Adrenal gland (tissue), 12 donors: ENCODE measurements around the gene SUSD3. TPM values are rescaled to one million over a fixed set of nuclear protein-coding genes. Genes with fewer than 3 reads are reported as not detected.

Source experiments
- DNase-seq, 7 donors: peaks; one replicate each; pipeline ENCODE4 v3.0.0-alpha.2; 2019 to 2020
- H3K27ac ChIP-seq, 5 donors: fragments of 200-600 bp; sonication (generic) in 4 of 5; 1 replicate in 3 of 5; 2 replicates in 2 of 5; pipeline versions ENCODE4 v1.5.1 to v1.8.0; 2016 to 2020; ENCODE audit warnings: mild to moderate bottlenecking in 1 of 5
- H3K27me3 ChIP-seq: fragments of 200-600 bp; 2 replicates; pipeline ENCODE4 v1.8.0; 2021
- H3K36me3 ChIP-seq, 2 donors: fragments of 200-600 bp; replicated peaks in 1 of 2; 1 replicate in 1 of 2; 2 replicates in 1 of 2; pipeline versions ENCODE4 v1.5.1 to v1.8.0; 2018 to 2022
- H3K4me1 ChIP-seq, 2 donors: fragments of 200-600 bp; replicated peaks in 1 of 2; 1 replicate in 1 of 2; 2 replicates in 1 of 2; pipeline versions ENCODE4 v1.5.1 to v1.8.0; 2018 to 2021
- H3K4me3 ChIP-seq, 4 donors: fragments of 200-600 bp; sonication (generic) in 3 of 4; one replicate each; pipeline ENCODE4 v1.5.1; 2016 to 2018
- H3K9me3 ChIP-seq, 3 donors: fragments of 200-600 bp; sonication (generic) in 1 of 3; replicated peaks in 1 of 3; 1 replicate in 2 of 3; 2 replicates in 1 of 3; pipeline versions ENCODE4 v1.5.1 to v1.8.0; 2016 to 2021
- CTCF ChIP-seq, 6 experiments: fragments of 450-650 bp in 4 of 6; fragments of 200-600 bp in 2 of 6; sonication (generic) in 1 of 6; IDR thresholded peaks; 1 replicate in 5 of 6; 2 replicates in 1 of 6; pipeline versions ENCODE4 v1.5.1 to v1.8.0; 2016 to 2021; ENCODE audit warnings: antibody characterized with exemption in 6 of 6, mild to moderate bottlenecking in 2 of 6, moderate library complexity in 1 of 6
- POLR2A ChIP-seq, 2 donors: fragments of 450-650 bp; IDR thresholded peaks; one replicate each; pipeline ENCODE4 v1.6.1; 2017; ENCODE audit warnings: antibody characterized with exemption in 2 of 2, mild to moderate bottlenecking in 2 of 2, moderate library complexity in 1 of 2
- WGBS, 4 donors: extraction: QIAGEN DNeasy Blood & Tissue Kit in 2 of 4; methylation state at CpG; one replicate each; pipeline versions ENCODE4 v1.1.5 to v1.1.7; 2013 to 2017; 5-methylcytosine and 5-hydroxymethylcytosine counted together
- intact Hi-C, 2 donors: fragments of 100-400 bp; cut with DNase I; formaldehyde crosslinking; loops; one replicate each; pipeline versions ENCODE4 v1.14.1 to v1.15.0; 2022 to 2023
- polyA plus RNA-seq, 3 donors: library from polyadenylated mRNA; stranded (reverse); fragments of 200-250 nt in 2 of 3; fragments of 350-450 nt in 1 of 3; fragmentation: Illumina TruSeq in 1 of 3; extraction: RNeasy Lipid Tissue Mini Kit (QIAGEN cat#74804) in 1 of 3; gene quantifications; one replicate each; pipeline ENCODE4 v1.2.3, GENCODE V29; 2013 to 2014
- total RNA-seq, 9 donors: library from RNA; depleted of rRNA in 4 of 9; stranded (reverse); fragments of >200 nt in 4 of 9; fragments of 120-200 nt in 1 of 9; fragmentation: NEBNext Ultra II Directional in 1 of 9; extraction: Animal tissue kit (Norgen Biotek cat#: 25700) in 1 of 9; gene quantifications; one replicate each; pipeline versions ENCODE4 v1.1.0 to v1.2.4, GENCODE V29; 2013 to 2023
- donor health status: healthy with polysubstance abuse.
- donor health status: Bipolar disorder and iron deficiency.
- donor health status: DM: yes; HTN: yes; CAD: no.
- donor health status: DM: no; HTN: no; CAD: no.
- donor health status: DM: no; HTN: no; CAD: no.
- donor health status: DM: yes; HTN: yes; CAD: no.

Gene SUSD3
- total and polyA plus RNA-seq, 12 donors = 0.60 to 4.9 (median 2.7) TPM

- peaks cover 45 to 60% of the 10 kb centered on the region in 2 donors for H3K4me1 ChIP-seq
- TF ChIP-seq POLR2A (IDR thresholded peaks at IDR 0.05) (peak; percentile 74 to 81), CTCF (IDR thresholded peaks at IDR 0.05) (no peak)
- H3K4me3 ChIP-seq = peak overlapping the region in 2 of 4 donors; percentile 2 to 75
- H3K27me3 ChIP-seq = no peaks in the 10 kb centered on the region
- peaks cover 0 to 4% (median 0%) of the 10 kb centered on the region in 3 donors for H3K9me3 ChIP-seq
- peak overlapping the region; percentile 88 to 98 (median 94) for H3K27ac ChIP-seq
- DNase-seq = peak; percentile 100
- intact Hi-C loops = no loop called here
- H3K36me3 ChIP-seq = no peaks in the 10 kb centered on the region
- WGBS, 4 donors = 1 to 6% (median 3%) methylated on average over 7 to 90 of the region's 95 CpGs
Measured at GRCh38 chr9:93095205-93096130, 37.0 kb downstream of the SUSD3 start.

GRCh38 chr9:93096131-93096802 lies 37.8 kb downstream of the SUSD3 start, which contains the start of gene CARD19:
Gene CARD19, plus strand, starts transcription at chr9:93096217. Its CDS starts 129 bp downstream, at chr9:93096346.
- TF ChIP-seq CTCF (IDR thresholded peaks at IDR 0.05) (peak in 1 of 6 experiments; percentile 15), POLR2A (IDR thresholded peaks at IDR 0.05) (peak; percentile 92 to 97)
- H3K9me3 ChIP-seq = peaks cover 0 to 2% (median 0%) of the 10 kb centered on the region in 3 donors
- peaks cover 45 to 60% of the 10 kb centered on the region in 2 donors for H3K4me1 ChIP-seq
- H3K36me3 ChIP-seq = no peaks in the 10 kb centered on the region
- H3K27me3 ChIP-seq = no peaks in the 10 kb centered on the region
- peak within 1 kb of the TSS; percentile 88 to 98 (median 94) for H3K27ac ChIP-seq
- 0 to 1% (median 1%) methylated on average over 3 to 65 of the region's 65 CpGs for WGBS, 4 donors
- H3K4me3 ChIP-seq = peak within 1 kb of the TSS; percentile 33 to 75 (median 56)
- intact Hi-C loops = no loop called here
- DNase-seq = peak in 6 of 7 donors; percentile 63 to 80 (median 69)

- Histone ChIP-seq H3K27ac (peak overlapping the region in 4 of 5 donors; percentile 81 to 94 (median 89)), H3K4me3 (peak overlapping the region in 2 of 4 donors; percentile 33 to 75), H3K27me3 (no peaks in the 10 kb centered on the region), H3K4me1 (peaks cover 45 to 60% of the 10 kb centered on the region in 2 donors), H3K9me3 (no peaks in the 10 kb centered on the region), H3K36me3 (no peaks in the 10 kb centered on the region)
- no peak for TF ChIP-seq POLR2A (IDR thresholded peaks at IDR 0.05)
- no peak for TF ChIP-seq CTCF (IDR thresholded peaks at IDR 0.05)
- WGBS, 4 donors = 11 to 55% (median 14%) methylated on average over 2 to 16 of the region's 16 CpGs
- DNase-seq = peak in 4 of 7 donors; percentile 17 to 43 (median 34)
- intact Hi-C loops = no loop called here
Measured at GRCh38 chr9:93096811-93097382, 38.4 kb downstream of the SUSD3 start.
